Measurements from ENCODE around the gene NPAS4.
"Not testable (repeated sequence)": the region's sequence is repeated elsewhere in the genome, so short reads cannot be mapped to it uniquely, and the experiment has no call there.

Gene NPAS4

DNA sequence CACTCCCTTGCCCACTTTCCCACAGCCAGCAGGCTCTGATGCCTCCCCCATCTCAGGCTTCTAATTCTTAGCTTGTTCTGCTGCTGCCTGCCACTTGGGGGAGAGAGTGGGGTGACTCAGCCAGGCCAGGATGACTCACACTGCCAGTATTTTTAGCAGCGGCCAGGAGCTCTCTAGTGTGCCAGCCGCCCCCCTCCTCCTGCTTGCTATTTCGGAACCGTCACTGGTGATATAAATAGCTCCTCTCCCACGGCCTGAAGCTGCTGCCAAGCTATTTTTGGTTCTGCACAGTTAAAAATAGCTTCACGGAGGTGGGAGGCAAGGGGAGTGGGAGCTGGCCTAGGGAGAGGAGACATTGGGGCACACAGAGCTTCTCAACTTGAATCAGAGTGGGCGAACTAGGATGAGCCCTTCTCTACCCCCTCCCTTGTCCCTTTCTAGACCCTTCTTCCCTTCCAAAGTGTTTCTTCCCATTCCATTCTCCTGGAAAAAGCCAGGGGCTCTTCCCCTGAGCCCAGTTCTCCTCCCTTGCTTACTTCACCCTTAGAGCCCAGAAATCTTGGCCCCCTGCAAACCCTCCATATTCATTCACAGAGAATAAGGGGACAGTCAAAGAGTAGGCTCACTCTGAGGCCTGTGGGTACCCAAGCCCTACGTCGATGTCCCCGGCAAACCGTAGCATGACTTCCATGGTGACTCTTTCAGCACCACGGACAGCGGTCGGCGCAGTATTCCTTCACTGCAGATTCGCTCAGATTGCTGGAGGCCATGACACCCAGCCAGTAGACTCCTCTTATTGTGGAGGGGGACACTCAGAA is 2.5 kb upstream of the NPAS4 start:
- DNase-seq (ENCODE audit: low spot score), result peak; percentile 71

DNA sequence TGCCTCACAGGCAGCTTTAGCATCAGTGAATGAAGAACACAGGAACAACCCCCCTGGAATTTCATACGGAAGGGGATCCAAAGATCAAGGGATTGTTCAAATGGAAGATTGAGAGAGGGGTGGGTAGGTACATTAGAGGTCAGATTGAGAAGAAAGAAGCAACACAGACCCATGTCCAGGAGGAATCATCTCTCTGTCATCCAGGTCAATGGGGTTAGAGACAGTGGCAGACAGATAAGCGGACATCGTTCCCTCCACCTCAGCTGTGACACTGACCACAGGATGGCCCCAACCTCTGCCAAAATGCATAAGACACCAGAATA is 1.9 kb upstream of the NPAS4 start:
- no peak for DNase-seq (ENCODE audit: low spot score)

DNA sequence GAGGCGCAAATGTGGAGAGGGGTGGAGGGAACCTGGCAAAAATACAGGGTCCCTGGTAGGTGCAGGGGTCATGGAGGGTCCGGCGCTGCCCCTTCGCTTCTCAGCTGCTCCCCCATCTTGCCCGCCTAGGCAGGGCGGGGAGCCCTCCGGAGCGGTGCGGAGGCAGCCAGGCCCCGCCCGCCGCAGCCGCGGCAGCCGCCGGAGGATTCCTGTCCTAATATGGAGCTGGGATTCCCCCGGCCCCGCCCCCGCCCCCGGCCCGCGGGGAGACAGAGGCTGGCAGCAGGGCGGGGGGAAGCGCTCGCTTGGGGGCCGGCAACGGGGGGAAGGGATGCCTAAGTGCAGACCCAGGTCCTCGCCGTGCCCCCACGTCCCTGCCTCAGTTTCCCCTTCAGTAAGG is 1.0 kb upstream of the NPAS4 start:
- DNase-seq (ENCODE audit: low spot score), result no peak

DNA sequence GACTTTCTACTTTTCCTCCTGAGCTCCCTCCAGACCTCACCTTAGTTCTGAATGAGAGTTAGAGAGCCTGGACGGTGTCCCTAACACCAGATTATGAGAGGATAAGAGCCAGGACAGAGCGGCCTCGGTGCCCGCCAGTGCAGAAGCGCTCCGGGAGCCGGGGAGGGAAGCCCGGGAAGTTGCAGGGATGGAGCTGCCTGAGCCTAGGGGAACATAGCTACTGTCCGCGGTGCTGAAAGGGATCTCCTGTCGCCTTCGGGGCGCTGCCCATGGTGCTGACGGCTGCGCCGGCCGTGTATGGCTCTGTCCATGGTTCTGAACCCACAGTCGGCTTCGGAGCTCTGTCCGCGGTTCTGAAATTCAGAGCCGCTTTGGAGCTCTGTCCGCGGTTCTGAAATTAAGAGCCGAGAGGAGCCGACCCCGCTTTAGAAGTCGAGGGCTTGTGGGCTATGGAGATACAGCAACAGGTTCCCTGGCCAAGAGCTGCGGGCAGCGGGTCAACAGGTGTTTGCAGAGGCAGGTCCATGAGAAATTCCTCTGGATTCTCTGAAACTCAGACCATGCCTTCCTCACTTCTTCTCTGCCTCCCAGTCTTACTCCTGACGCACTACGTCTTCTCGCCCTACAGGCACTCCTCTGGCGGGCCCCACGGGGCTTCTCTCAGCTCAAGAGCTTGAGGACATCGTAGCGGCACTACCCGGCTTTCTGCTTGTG is 814 bp downstream of the NPAS4 start:
- peak; percentile 83 for DNase-seq (ENCODE audit: low spot score)

DNA sequence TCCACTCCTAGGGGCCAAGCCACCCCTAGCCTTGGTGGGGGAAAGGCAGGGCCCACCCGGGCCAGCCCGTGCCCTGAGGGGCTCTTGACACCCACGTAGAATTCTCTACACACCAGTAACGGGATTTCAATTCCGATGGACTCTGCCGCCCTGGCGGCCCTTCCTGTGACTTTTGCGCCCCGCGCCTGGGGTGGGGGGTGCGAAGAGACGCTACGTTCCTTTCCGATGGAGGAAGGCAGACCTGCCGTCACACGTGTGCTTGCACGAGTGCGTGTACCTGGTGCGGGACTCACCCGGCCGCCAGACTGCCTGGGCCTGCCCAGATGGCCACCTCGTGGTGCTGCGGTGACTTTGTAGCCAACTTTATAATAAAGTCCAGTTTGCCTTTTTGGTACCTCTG is 5.5 kb downstream of the NPAS4 start:
- DNase-seq (ENCODE audit: low spot score), result no peak

DNA sequence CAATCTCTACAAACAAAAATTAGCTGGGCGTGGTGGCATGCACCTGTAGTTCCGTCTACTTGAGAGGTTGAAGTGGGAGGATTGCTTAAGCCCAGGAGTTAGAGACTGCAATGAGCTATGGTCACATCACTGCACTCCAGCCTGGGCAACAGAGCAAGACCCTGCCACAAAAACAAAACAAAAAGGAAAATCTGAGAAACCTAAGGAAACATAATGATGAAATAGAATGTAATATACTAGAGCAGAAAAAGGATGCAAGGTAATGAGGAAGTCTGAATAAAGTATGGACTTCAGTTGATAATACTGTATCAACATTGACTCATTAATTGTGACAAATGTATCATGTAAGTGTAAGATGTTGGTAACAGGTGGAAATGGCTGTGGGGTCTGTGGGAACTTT is 8.1 kb downstream of the NPAS4 start:
- no peak for DNase-seq (ENCODE audit: low spot score)

DNA sequence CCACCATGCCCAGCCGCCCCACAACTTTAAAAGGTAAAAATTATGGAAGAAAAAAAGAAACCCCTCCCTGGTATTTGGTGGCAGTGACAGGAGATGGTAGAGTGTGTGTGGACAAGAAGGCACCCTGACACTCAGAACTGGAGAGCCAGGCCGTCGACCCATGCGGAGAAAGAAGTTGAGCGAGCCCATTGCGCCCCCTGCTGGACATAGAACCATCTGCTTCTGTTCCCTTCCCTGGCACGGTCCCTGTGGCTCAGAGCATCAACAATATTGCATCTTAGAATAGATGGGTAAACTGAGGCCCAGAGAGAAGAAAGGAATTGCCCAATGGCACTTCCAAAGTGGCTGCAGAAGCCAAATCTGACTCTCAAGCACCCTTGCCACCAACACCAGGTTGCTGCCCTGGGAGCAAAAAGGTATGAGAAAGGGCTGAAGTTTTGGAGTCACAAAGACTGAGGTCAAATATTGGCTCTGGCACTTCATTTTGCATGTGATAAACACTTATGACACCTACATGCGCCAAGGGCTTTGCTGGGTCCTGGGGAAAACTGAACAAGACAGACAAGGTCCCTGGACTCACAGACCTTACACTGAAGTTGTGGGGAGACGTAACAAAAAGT is 9.3 kb downstream of the NPAS4 start:
- peak; percentile 57 for DNase-seq (ENCODE audit: low spot score)

DNA sequence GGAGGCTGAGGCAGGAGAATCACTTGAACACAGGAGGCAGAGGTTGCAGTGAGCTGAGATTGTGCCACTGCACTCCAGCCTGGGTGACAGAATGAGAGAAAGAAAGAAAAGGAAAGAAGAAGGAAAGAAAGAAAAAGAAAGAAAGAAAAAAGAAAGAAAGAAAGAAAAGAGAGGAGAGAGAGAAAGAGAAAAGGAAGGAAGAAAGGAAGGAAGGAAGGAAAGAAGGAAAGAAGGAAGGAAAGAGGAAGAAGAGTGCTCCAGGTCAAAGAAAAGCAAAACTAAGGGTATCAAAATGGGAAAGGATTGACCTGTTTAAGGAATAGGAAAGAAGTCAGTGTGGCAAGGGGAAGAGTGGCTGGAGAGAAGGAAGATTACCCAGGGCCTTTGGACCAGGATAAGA is 10.5 kb downstream of the NPAS4 start:
- not testable (repeated sequence) for DNase-seq (ENCODE audit: low spot score)

DNA sequence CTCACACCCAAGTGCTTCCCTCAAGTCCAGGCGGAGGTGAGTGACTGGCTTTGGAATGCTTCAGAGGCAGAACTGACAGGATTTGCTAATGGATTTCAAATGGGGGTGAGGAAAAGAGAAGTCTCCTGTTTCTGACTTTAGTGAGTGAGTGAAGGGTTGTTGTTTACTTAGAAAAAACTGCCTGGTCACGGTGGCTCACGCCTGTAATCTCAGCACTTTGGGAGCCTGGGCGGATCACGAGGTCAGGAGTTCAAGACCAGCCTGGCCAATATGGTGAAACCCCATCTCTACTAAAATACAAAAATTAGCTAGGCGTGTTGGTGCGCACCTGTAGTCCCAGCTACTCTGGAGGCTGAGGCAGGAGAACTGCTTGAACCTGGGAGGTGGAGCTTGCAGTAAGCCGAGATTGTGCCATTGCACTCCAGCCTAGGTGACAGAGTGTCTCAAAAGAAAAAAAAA is 11.1 kb downstream of the NPAS4 start:
- not testable (repeated sequence) for DNase-seq (ENCODE audit: low spot score)

DNA sequence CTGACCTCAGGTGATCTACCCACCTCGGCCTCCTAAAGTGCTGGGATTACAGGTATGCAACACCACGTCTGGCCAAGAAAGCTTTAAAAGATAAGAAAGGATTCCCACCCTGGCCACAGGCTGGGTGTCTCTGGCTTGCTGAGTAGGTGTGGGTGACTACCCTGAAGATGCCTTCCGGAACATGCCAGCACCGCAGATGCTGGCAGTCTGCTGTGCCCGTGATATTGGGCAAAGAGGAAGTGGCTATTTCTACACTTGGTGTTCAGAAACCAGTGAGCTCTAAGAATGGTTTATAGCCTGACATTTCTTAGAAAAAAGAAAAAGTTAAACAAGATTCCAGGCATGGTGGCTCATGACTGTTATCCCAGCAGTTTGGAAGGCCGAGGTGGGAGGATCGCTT is 11.8 kb downstream of the NPAS4 start:
- no peak for DNase-seq (ENCODE audit: low spot score)

DNA sequence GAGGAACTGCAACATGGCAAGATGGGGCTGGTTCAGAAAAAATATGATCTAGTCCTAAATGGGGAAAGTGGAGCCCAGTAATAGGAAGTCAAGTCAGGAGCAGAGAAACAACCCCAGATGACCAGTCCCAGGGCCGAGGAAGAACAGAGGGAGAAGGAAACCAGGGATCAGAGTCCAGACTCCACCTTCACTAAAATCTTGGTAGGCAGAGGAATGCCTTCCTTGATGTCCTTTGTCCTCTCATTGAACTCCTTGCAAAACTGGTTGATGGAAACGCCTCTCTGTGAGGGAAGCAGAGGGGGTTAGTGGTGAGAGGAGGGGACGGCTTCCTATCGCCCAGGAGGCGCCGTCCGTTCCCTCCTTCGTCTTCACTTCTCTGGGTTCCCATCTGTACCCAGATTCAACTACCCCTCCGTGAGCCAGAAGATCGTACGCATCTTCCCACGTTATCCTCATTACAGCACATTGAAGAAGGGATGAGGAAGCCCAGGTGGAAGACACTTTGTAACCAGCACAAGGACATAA is 17.2 kb downstream of the NPAS4 start:
- no peak for DNase-seq (ENCODE audit: low spot score)

DNA sequence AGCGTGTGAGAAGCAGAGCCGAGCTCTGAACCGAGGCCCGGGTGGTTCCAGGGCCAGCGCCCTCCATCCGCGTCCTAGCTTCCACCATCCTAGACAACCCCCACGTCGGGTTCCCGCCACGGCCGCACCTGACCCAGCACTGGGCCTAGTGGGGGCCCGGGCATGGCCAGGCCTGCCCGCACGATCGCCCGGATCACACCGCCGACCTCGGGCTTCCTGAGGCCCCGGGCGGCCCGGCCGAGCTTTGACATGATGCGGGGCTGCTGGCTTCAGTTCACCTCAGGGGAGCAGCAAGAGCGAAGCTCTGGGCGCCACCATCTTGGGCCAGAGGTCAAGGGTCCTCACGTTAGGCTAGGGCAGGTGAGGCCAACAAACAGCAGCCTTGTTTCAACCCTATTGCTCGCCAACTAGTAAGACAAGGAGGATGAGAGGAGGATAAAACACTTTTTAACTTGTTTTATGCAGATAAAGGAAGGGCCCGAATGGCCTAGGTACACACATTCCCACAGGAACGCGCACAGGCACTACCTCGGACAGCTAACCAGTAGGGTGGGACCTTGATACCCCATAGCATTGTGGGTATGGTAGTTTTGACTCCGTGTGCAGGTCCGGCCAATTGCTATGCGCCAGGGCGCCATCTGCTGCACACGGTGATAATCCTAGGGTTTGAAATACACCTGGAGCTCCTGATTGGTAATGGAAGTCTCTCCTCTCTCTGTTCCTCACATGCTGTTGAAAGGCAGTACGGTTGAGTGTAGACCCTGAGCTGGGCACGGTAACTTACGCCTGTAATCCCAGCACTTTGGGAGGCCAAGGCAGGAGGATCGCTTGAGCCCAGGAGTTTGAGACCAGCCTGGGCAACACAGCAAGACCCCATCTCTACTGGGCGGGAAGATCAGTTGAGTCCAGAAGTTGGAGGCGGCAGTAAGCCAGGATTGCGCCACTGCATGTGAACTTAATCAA is 17.9 kb downstream of the NPAS4 start, which contains the start of gene MRPL11:
Gene MRPL11, minus strand, starts transcription at position 345 of the 963 bp plus-strand sequence. Its CDS starts 94 bp downstream, at position 251.
- DNase-seq (ENCODE audit: low spot score), result peak; percentile 94

DNA sequence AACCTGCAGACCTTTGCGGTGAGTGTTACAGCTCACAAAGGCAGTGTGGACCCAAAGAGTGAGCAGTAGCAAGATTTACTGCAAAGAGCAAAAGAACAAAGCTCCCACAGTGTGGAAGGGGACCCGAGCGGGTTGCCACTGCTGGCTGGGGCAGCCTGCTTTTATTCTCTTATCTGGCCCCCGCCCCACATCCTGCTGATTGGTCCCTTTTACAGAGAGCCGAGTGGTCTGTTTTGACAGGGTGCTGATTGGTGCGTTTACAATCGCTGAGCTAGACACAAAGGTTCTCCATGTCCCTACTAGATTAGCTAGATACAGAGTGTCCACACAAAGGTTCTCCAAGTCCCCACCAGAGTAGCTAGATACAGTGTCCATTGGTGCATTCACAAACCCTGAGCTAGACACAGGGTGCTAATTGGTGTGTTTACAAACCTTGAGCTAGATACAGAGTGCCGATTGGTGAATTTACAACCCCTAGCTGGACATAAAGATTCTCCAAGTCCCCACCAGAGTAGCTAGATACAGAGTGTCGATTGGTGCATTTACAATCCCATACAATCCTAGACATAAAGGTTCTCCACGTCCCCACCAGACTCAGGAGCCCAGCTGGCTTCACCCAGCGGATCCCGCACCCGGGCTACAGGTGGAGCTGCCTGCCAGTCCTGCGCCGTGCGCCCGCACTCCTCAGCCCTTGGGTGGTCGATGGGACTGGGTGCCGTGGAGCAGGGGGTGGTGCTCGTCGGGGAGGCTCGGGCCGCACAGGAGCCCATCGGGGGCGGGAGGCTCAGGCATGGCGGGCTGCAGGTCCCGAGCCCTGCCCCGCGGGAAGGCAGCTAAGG is 19.5 kb downstream of the NPAS4 start:
- not testable (repeated sequence) for DNase-seq (ENCODE audit: low spot score)

DNA sequence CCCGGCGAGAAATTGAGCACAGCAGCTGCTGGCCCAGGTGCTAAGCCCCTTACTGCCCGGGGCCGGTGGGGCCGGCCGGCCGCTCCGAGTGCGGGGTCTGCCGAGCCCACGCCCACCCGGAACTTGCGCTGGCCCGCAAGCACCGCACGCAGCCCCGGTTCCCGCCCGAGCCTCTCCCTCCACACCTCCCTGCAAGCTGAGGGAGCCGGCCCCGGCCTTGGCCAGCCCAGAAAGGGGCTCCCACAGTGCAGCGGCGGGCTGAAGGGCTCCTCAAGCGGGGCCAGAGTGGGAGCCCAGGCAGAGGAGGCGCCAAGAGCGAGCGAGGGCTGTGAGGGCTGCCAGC is 20.1 kb downstream of the NPAS4 start:
- DNase-seq (ENCODE audit: low spot score), result not testable (repeated sequence)

DNA sequence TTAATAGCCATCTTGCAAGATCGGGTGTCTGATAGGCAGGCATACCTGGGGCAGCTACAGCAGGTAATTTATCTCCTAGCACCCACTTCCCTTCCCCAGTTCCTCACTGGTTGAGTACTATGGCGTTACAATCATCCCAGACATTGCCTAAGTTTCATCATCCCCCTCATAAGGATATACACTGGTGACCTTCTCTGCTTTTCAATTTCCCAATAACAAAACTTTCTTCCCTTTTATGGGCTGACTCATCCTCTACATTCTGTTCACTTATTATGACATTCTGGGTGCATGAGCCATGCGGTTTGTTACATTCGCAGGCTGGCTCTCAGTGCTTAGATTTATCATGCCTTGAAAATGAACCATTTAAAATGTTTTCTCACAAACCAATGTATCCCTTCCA is 22.8 kb downstream of the NPAS4 start:
- DNase-seq (ENCODE audit: low spot score), result no peak

DNA sequence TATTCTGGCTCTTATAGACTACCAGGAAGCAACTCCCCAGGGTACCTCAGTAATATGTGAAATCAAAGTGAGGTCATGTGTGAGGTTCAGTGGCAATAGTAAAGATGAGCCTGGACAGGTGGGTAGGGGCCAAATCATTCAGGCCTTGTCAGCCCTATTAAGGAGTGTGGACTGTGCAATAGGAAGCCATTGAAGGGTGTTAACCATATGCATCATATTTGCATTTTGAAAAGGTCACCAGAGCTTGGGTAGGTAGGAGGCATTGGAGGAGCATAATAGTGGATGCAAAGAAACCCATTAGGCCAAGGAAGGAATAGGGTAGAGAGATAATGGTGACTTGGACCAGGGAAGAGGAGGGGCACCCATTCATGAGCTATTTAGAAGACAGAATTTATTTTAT is 26.2 kb downstream of the NPAS4 start:
- DNase-seq (ENCODE audit: low spot score), result no peak

DNA sequence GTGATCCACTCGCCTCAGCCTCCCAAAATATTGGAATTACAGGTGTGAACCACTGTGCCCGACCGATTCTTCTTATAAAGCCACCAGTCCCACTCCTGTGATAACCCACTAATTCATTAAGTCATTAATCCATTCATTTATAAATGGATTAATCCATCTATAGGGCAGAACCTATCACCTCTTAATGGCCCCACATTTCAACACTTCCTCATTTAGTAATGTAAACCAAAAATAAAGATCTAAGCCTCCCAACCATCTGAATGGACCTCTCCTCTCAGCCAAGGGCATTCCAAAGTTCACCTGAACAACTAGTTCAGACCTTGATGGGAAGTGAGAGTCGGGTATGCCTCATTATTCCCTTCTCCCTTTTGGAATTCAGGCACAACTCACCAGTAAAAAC is 27.7 kb downstream of the NPAS4 start:
- no peak for DNase-seq (ENCODE audit: low spot score)

DNA sequence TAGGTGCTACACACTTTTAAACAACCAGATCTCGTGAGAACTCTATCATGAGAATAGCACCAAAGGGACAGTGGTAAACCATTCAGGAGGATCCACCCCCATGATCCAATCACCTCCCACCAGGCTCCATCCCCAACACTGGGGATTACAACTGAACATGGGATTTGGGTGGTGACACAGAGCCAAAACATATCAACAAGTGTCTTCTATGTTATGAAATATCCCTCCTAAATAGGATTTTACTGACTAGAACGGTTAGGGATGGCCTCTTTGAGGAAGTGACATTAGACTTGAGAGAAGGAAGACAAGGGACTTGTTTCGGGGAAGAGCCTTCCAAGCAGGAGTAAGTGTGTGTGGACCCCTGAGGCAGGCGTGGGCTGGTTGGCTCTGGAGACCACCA is 29.7 kb downstream of the NPAS4 start:
- no peak for DNase-seq (ENCODE audit: low spot score)

DNA sequence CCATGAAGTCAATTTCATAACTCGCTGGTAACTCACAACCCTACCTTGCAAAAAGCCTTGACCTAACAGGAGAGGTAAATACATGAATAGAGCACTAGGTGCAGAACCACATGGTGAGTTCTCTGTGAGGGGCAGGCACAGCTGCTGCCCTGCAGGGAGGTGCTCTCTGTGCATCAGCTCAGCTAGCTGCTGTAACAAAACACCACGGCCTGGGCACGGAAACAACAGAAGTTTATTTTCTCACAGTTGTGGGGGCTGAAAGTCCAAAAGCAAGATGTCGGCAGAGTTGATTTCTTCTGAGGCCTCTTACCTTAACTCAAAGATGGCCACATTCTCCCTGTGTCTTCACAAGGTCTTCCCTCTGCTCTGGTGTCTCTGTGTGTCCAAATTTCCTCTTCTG is 30.8 kb downstream of the NPAS4 start:
- DNase-seq (ENCODE audit: low spot score), result no peak

DNA sequence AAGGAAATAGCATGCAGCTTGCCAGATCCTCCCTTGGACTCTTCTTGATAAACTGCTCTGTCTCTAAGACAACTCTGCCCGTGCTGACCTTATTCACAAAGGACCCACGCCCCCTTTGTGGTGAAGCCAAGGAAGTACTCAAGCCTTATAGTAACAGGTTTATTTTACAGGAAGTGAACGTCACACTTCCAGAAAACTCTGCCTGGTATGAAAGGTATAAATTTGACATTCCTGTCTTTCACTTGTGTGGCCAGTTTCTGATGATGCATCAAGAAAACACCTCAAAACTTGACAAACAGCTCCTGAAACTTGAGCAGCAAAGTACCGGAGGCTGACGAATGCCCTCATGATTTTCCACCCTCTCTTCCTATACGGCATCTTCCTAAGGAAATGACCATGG is 33.4 kb downstream of the NPAS4 start:
- no peak for DNase-seq (ENCODE audit: low spot score)

DNA sequence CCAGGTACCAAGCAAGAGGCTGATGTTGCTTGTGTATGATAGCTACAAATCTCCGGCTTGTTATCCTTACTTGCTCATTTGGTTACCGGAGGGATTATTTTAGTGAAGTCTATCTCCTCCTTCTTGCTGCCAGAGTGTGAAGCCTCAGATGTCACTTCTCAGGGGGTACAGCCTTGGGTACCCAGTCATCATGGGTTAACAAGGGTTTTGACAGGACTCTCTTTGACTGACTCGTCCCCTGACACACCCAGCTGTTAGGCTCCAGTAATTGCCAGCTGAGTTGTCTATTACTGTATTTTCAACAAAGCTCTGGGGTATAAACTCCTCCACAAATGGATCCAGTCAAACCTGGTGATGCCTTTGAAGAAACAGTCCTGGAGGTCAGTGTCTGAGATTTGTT is 34.0 kb downstream of the NPAS4 start:
- DNase-seq (ENCODE audit: low spot score), result no peak
